Thymus (tissue), 11 donors: ENCODE measurements around the gene LIN37. TPM values are rescaled to one million over a fixed set of nuclear protein-coding genes. Genes with fewer than 3 reads are reported as not detected.

ENCODE experiments used
- DNase-seq, 9 donors: peaks; one replicate each; pipeline ENCODE4 v3.0.0-alpha.2; 2013; ENCODE audit warnings: low spot score in 9 of 9, low read depth in 6 of 9, missing footprints in 1 of 9
- H3K27ac ChIP-seq, 2 donors: one replicate each; pipeline ENCODE4 v1.5.1; 2013; ENCODE audit warnings: control low read depth in 1 of 2, low read depth in 1 of 2, low read length in 1 of 2, mild to moderate bottlenecking in 1 of 2, moderate library complexity in 1 of 2
- H3K27me3 ChIP-seq, 2 donors: one replicate each; pipeline ENCODE4 v1.5.1; 2013; ENCODE audit warnings: low read length in 1 of 2; ENCODE audit not compliant: control insufficient read depth in 2 of 2, insufficient read depth in 1 of 2
- H3K36me3 ChIP-seq, 2 donors: one replicate each; pipeline ENCODE4 v1.5.1; 2013; ENCODE audit warnings: low read length in 1 of 2, mild to moderate bottlenecking in 1 of 2, moderate library complexity in 1 of 2; ENCODE audit not compliant: control insufficient read depth in 2 of 2, insufficient read depth in 2 of 2
- H3K4me1 ChIP-seq, 2 donors: one replicate each; pipeline ENCODE4 v1.5.1; 2013; ENCODE audit warnings: low read length in 2 of 2; ENCODE audit not compliant: control insufficient read depth in 2 of 2, insufficient read depth in 2 of 2
- H3K4me3 ChIP-seq, 2 donors: one replicate each; pipeline ENCODE4 v1.5.1; 2013; ENCODE audit warnings: low read length in 2 of 2, control low read depth in 1 of 2, mild to moderate bottlenecking in 1 of 2
- H3K9me3 ChIP-seq, 2 donors: one replicate each; pipeline ENCODE4 v1.5.1; 2013; ENCODE audit warnings: low read length in 1 of 2, mild to moderate bottlenecking in 1 of 2; ENCODE audit not compliant: control insufficient read depth in 2 of 2, insufficient read depth in 1 of 2
- WGBS: extraction: QIAGEN DNeasy Blood & Tissue Kit; methylation state at CpG from one replicate; pipeline ENCODE4 v1.1.7; 2013; 5-methylcytosine and 5-hydroxymethylcytosine counted together
- polyA plus RNA-seq: library from polyadenylated mRNA; stranded (reverse); fragments of 200-250 nt; gene quantifications from one replicate; pipeline ENCODE4 v1.2.3, GENCODE V29; 2013
- total RNA-seq: library from RNA; stranded (reverse); fragments of 120-200 nt; gene quantifications from one replicate; pipeline ENCODE4 v1.2.4, GENCODE V29; 2013
- donor health status: healthy.

Gene LIN37
- total and polyA plus RNA-seq, 2 donors, result 7.6 to 24.2 TPM

- no peak overlapping the region for H3K4me3 ChIP-seq
- H3K36me3 ChIP-seq, result no peaks in the 10 kb centered on the region
- peaks cover 12 to 23% of the 10 kb centered on the region in 2 donors for H3K4me1 ChIP-seq
- no peaks in the 10 kb centered on the region for H3K9me3 ChIP-seq
- WGBS, result 57% methylated on average over 2 of the region's 2 CpGs
- H3K27me3 ChIP-seq, result peaks cover 9 to 39% of the 10 kb centered on the region in 2 donors
- DNase-seq, result no peak
- H3K27ac ChIP-seq, result no peak overlapping the region
Observed at GRCh38 chr19:35713506-35713850, 34.9 kb upstream of the LIN37 start.

DNA sequence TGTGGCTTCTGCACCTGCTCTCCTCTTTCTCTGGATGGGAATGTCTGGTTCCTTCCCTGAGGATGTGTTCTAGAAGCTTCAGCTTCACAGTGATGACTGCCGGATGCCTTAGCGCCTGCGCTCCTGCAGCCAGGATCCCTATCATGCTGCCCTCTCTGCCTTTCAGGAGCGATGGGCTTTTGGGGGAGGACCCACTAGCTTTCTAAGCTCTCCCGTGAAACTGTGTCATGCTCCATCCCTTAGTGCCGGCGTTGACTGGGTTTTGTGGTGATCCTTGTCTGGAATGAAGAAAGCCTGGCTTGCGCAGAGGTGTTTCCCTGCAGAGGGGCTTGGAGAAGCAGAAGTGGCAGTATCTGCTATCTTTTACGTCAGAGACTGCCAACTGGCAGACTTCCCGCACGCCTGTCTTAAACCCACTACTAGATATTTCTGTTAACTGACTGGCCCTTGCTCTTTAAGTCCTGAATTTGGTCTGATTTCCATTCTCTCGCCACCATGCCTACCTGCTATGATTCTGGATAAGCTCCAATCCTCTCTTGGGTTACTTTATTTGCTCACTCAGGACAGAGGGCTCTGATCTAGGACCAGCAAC, 34.4 kb upstream of the LIN37 start:
- peaks cover 9 to 39% of the 10 kb centered on the region in 2 donors for H3K27me3 ChIP-seq
- H3K27ac ChIP-seq, result no peak overlapping the region
- WGBS, result 95% methylated on average over 12 of the region's 12 CpGs
- H3K4me3 ChIP-seq, result no peak overlapping the region
- H3K36me3 ChIP-seq, result no peaks in the 10 kb centered on the region
- DNase-seq, result no peak
- peaks cover 15 to 28% of the 10 kb centered on the region in 2 donors for H3K4me1 ChIP-seq
- no peaks in the 10 kb centered on the region for H3K9me3 ChIP-seq

- Histone ChIP-seq H3K27me3 (peaks cover 9 to 39% of the 10 kb centered on the region in 2 donors), H3K27ac (peak overlapping the region in 1 of 2 donors; percentile 15), H3K4me3 (no peak overlapping the region), H3K36me3 (peaks cover 2 to 5% of the 10 kb centered on the region in 2 donors), H3K9me3 (no peaks in the 10 kb centered on the region), H3K4me1 (peaks cover 21 to 35% of the 10 kb centered on the region in 2 donors)
- DNase-seq, result no peak
- 92% methylated on average over 14 of the region's 14 CpGs for WGBS
Observed at GRCh38 chr19:35714601-35715354, 33.6 kb upstream of the LIN37 start.

- Histone ChIP-seq H3K9me3 (no peaks in the 10 kb centered on the region), H3K27me3 (peaks cover 9 to 39% of the 10 kb centered on the region in 2 donors), H3K4me1 (peaks cover 21 to 35% of the 10 kb centered on the region in 2 donors), H3K36me3 (peaks cover 7 to 11% of the 10 kb centered on the region in 2 donors), H3K4me3 (no peak overlapping the region), H3K27ac (no peak overlapping the region)
- 96% methylated on average over 7 of the region's 7 CpGs for WGBS
- no peak for DNase-seq
Observed at GRCh38 chr19:35715355-35715809, 33.0 kb upstream of the LIN37 start.

DNA sequence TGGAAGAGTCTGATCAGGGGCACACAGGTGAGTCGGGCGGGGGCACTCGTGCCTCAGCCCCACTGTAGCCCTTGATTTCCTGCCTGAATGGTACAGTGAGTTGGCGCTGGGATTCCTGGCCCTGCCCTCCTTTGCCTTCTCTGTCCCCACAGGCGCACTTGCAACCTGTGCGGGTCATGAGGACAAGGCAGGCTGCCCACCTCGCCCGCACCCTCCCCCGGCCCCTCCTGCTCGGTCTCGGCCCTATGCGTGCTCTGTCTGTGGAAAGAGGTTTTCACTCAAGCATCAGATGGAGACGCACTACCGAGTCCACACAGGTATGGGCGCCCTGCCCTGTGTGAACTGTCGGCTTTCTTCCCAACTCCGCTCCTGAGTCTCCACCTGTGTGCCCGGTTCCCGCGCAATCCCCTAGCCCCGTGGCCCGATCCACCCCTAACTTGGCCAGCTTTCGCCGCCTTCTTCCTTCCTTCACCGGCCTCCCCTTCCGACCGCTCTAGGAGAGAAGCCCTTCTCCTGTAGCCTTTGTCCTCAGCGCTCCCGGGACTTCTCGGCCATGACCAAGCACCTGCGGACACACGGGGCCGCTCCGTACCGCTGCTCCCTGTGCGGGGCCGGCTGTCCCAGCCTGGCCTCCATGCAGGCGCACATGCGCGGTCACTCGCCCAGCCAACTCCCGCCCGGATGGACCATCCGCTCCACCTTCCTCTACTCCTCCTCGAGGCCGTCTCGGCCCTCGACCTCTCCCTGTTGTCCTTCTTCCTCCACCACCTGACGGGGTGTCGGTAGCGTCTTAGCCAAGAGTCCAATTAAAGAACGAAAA, 32.2 kb upstream of the LIN37 start:
- peaks cover 9 to 39% of the 10 kb centered on the region in 2 donors for H3K27me3 ChIP-seq
- 3% methylated on average over 52 of the region's 52 CpGs for WGBS
- peaks cover 21 to 35% of the 10 kb centered on the region in 2 donors for H3K4me1 ChIP-seq
- DNase-seq, result no peak
- peaks cover 10 to 19% of the 10 kb centered on the region in 2 donors for H3K36me3 ChIP-seq
- peak overlapping the region; percentile 65 to 77 for H3K4me3 ChIP-seq
- H3K9me3 ChIP-seq, result peaks cover 0 to 1% of the 10 kb centered on the region in 2 donors
- peak overlapping the region in 1 of 2 donors; percentile 19 for H3K27ac ChIP-seq

GRCh38 chr19:35716801-35717664, 31.3 kb upstream of the LIN37 start:
- peaks cover 21 to 35% of the 10 kb centered on the region in 2 donors for H3K4me1 ChIP-seq
- under 1% methylated on average over 77 of the region's 77 CpGs for WGBS
- peak; percentile 82 to 98 (median 93) for DNase-seq
- peaks cover 9 to 38% of the 10 kb centered on the region in 2 donors for H3K27me3 ChIP-seq
- H3K9me3 ChIP-seq, result peaks cover 0 to 1% of the 10 kb centered on the region in 2 donors
- H3K27ac ChIP-seq, result peak overlapping the region; percentile 75 to 87
- H3K4me3 ChIP-seq, result peak overlapping the region; percentile 65 to 77
- peaks cover 18 to 27% of the 10 kb centered on the region in 2 donors for H3K36me3 ChIP-seq

- H3K4me3 ChIP-seq, result peak within 1 kb of the TSS; percentile 75 to 77
- DNase-seq, result no peak
- H3K4me1 ChIP-seq, result peaks cover 21 to 35% of the 10 kb centered on the region in 2 donors
- H3K36me3 ChIP-seq, result peaks cover 25 to 35% of the 10 kb centered on the region in 2 donors
- H3K9me3 ChIP-seq, result peaks cover 0 to 1% of the 10 kb centered on the region in 2 donors
- peak within 1 kb of the TSS; percentile 75 to 87 for H3K27ac ChIP-seq
- 1% methylated on average over 109 of the region's 109 CpGs for WGBS
- peaks cover 9 to 36% of the 10 kb centered on the region in 2 donors for H3K27me3 ChIP-seq
Observed at GRCh38 chr19:35717665-35718344, 30.6 kb upstream of the LIN37 start, which contains the start of gene KMT2B. Gene KMT2B, plus strand, starts transcription at chr19:35718003. Its CDS starts 16 bp downstream, at chr19:35718019.
